ENCODE data around the gene CPA1.

CPA1 gene

DNA sequence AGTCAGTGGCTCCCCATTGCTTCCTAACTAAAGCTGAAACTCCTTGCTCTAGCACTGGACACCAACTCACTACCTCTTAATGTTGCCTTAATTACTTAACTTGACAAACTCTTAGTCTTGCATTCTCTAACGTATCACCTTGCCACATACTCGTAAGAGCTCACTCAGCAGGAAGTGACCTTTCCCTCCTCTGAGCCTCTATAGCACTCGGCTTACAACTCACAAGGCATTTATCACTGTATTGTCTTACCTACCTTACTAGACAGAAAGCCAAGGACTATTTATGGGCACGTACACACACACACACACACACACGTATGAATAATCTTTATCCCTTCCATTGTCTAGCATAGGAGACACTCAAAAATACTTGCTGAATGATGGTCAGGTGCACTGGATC lies 39.4 kb downstream of the CPA1 start:
- Histone ChIP-seq H3K4me1 (ENCODE audit: insufficient read depth, poor library complexity, severe bottlenecking) (peaks cover 41% of the 10 kb centered on the region), H3K27me3 (ENCODE audit: insufficient read depth, poor library complexity, severe bottlenecking) (no peaks in the 10 kb centered on the region), H3K27ac (ENCODE audit: poor library complexity, severe bottlenecking) (peak overlapping the region; percentile 83), H3K36me3 (ENCODE audit: low read depth) (no peaks in the 10 kb centered on the region; the same call in 1 of the 2 replicates), H3K4me3 (ENCODE audit: severe bottlenecking) (no peak overlapping the region), H3K9me3 (ENCODE audit: severe bottlenecking) (no peaks in the 10 kb centered on the region)
- ATAC-seq (ENCODE audit: low read depth) (peak; percentile 81), DNase-seq (ENCODE audit: low spot score) (no peak)
- TF ChIP-seq, protein P1, sequence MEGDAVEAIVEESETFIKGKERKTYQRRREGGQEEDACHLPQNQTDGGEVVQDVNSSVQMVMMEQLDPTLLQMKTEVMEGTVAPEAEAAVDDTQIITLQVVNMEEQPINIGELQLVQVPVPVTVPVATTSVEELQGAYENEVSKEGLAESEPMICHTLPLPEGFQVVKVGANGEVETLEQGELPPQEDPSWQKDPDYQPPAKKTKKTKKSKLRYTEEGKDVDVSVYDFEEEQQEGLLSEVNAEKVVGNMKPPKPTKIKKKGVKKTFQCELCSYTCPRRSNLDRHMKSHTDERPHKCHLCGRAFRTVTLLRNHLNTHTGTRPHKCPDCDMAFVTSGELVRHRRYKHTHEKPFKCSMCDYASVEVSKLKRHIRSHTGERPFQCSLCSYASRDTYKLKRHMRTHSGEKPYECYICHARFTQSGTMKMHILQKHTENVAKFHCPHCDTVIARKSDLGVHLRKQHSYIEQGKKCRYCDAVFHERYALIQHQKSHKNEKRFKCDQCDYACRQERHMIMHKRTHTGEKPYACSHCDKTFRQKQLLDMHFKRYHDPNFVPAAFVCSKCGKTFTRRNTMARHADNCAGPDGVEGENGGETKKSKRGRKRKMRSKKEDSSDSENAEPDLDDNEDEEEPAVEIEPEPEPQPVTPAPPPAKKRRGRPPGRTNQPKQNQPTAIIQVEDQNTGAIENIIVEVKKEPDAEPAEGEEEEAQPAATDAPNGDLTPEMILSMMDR (IDR thresholded peaks at IDR 0.05; ENCODE audit: poor library complexity, severe bottlenecking), result no peak

GRCh38 chr7:130420943-130421578 lies 40.8 kb downstream of the CPA1 start:
- Histone ChIP-seq H3K27ac (ENCODE audit: poor library complexity, severe bottlenecking) (peak overlapping the region; percentile 83), H3K36me3 (ENCODE audit: low read depth) (no peaks in the 10 kb centered on the region; the same call in 1 of the 2 replicates), H3K27me3 (ENCODE audit: insufficient read depth, poor library complexity, severe bottlenecking) (no peaks in the 10 kb centered on the region), H3K9me3 (ENCODE audit: severe bottlenecking) (no peaks in the 10 kb centered on the region), H3K4me1 (ENCODE audit: insufficient read depth, poor library complexity, severe bottlenecking) (peaks cover 41% of the 10 kb centered on the region), H3K4me3 (ENCODE audit: severe bottlenecking) (no peak overlapping the region)
- ATAC-seq (ENCODE audit: low read depth) (no peak), DNase-seq (ENCODE audit: low spot score) (no peak)
- TF ChIP-seq, protein P1 (IDR thresholded peaks at IDR 0.05; ENCODE audit: poor library complexity, severe bottlenecking), result no peak

- H3K4me3 ChIP-seq (ENCODE audit: severe bottlenecking), result no peak overlapping the region
- TF ChIP-seq, protein P1 (IDR thresholded peaks at IDR 0.05; ENCODE audit: poor library complexity, severe bottlenecking), result no peak
- peak overlapping the region; percentile 83 for H3K27ac ChIP-seq (ENCODE audit: poor library complexity, severe bottlenecking)
- DNase-seq (ENCODE audit: low spot score), result no peak
- ATAC-seq (ENCODE audit: low read depth), result no peak
- H3K9me3 ChIP-seq (ENCODE audit: severe bottlenecking), result no peaks in the 10 kb centered on the region
- H3K36me3 ChIP-seq (ENCODE audit: low read depth), result no peaks in the 10 kb centered on the region; the same call in 1 of the 2 replicates
- no peaks in the 10 kb centered on the region for H3K27me3 ChIP-seq (ENCODE audit: insufficient read depth, poor library complexity, severe bottlenecking)
- H3K4me1 ChIP-seq (ENCODE audit: insufficient read depth, poor library complexity, severe bottlenecking), result peaks cover 41% of the 10 kb centered on the region
Observed at GRCh38 chr7:130421684-130422083, 41.4 kb downstream of the CPA1 start.

DNA sequence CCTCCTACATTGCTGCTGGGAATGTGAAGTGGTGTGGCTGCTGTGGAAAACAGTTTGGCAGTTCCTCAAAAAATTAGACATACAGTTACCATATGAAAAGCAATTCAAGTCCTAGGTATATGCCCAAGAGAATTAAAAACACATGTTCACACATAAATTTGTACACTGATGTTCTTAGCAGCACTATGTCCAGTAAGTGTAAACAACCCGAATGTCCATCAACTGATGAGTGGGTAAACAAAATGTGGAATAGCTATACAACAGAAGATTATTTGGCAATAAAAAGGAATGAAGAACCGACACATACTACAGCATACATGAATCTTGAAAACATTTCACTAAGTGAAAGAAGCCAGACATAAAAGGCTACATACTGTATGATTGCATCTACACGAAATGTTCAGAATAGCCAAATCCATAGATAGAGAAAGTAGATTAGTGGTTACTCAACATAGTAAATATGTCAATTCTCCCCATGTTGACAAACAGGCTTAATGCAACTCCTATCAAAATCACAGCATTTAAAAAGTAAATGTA lies 43.3 kb downstream of the CPA1 start:
- no peaks in the 10 kb centered on the region for H3K27me3 ChIP-seq (ENCODE audit: insufficient read depth, poor library complexity, severe bottlenecking)
- H3K36me3 ChIP-seq (ENCODE audit: low read depth), result peaks cover 5% of the 10 kb centered on the region; the same call in 1 of the 2 replicates
- H3K4me1 ChIP-seq (ENCODE audit: insufficient read depth, poor library complexity, severe bottlenecking), result peaks cover 30% of the 10 kb centered on the region
- no peak overlapping the region for H3K4me3 ChIP-seq (ENCODE audit: severe bottlenecking)
- H3K9me3 ChIP-seq (ENCODE audit: severe bottlenecking), result no peaks in the 10 kb centered on the region
- DNase-seq (ENCODE audit: low spot score) (no peak), ATAC-seq (ENCODE audit: low read depth) (no peak)
- H3K27ac ChIP-seq (ENCODE audit: poor library complexity, severe bottlenecking), result no peak overlapping the region
- TF ChIP-seq, protein P1 (IDR thresholded peaks at IDR 0.05; ENCODE audit: poor library complexity, severe bottlenecking), result no peak

GRCh38 chr7:130425796-130426195 lies 45.5 kb downstream of the CPA1 start:
- Histone ChIP-seq H3K4me3 (ENCODE audit: severe bottlenecking) (no peak overlapping the region), H3K27ac (ENCODE audit: poor library complexity, severe bottlenecking) (no peak overlapping the region), H3K9me3 (ENCODE audit: severe bottlenecking) (no peaks in the 10 kb centered on the region), H3K27me3 (ENCODE audit: insufficient read depth, poor library complexity, severe bottlenecking) (no peaks in the 10 kb centered on the region), H3K4me1 (ENCODE audit: insufficient read depth, poor library complexity, severe bottlenecking) (peaks cover 14% of the 10 kb centered on the region), H3K36me3 (ENCODE audit: low read depth) (peaks cover 5% of the 10 kb centered on the region; the same call in 1 of the 2 replicates)
- ATAC-seq (ENCODE audit: low read depth), result no peak
- TF ChIP-seq, protein P1 (IDR thresholded peaks at IDR 0.05; ENCODE audit: poor library complexity, severe bottlenecking), result no peak
- DNase-seq (ENCODE audit: low spot score), result no peak

All from RWPE2 (cell line).